GM12801 (cell line): ENCODE results near the gene MBTPS1.

Experiments used
- CTCF ChIP-seq: IDR thresholded peaks from one replicate; pipeline ENCODE4 v1.5.1; 2011; ENCODE audit warnings: control low read depth; ENCODE audit not compliant: insufficient read length; ENCODE audit errors: extremely low read depth

The MBTPS1 gene

DNA sequence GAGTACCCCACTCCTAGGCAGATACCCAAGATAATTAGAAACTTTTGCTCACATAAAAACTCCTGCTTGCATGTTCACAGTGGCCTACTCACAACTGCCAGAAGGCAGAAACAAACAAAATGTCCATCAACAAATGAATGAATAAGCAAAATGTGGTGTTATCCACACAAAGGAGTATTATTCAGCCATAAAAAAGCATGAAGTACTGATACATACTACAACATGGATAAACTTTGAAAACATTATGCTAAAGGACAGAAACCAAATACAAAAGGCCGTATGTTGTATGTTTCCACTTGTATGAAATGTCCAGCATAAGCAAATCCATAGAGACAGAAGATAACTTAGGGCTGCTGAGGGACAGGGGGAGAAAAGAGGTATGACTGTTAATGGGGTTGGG lies 26.3 kb upstream of the MBTPS1 start:
- no peak for TF ChIP-seq CTCF

GRCh38 chr16:84141143-84141670 lies 24.5 kb upstream of the MBTPS1 start:
- TF ChIP-seq CTCF: no peak

DNA sequence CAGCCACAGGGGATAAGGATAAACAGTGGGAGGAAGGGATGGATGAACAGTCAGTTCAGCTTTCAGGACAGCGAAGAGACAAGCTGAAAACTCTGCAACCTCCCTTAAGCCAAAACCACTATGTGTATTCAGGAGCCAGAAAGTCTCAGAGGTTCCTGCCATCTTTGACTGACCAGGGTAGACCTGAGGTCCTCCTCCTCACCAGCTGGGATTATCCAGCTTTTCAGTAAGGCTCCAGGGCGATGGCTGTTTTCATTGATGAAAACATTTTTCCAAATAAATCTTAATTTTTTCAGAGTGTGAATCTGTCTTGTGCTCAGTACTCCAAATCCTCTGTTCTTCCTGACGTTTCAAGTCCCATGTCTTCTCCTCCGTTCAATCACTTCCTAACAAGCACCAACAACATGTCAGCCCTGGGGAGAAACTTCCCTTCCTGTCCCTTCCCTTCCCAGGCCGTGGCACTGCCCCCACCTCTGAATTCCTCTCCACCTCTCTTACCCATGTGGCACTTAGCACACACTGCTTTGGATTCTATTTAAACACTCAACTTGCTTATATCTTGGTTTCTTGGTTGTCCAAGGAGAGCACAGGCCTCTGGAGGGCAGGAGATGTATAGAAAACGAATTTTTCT lies 23.0 kb upstream of the MBTPS1 start:
- TF ChIP-seq CTCF: no peak

DNA sequence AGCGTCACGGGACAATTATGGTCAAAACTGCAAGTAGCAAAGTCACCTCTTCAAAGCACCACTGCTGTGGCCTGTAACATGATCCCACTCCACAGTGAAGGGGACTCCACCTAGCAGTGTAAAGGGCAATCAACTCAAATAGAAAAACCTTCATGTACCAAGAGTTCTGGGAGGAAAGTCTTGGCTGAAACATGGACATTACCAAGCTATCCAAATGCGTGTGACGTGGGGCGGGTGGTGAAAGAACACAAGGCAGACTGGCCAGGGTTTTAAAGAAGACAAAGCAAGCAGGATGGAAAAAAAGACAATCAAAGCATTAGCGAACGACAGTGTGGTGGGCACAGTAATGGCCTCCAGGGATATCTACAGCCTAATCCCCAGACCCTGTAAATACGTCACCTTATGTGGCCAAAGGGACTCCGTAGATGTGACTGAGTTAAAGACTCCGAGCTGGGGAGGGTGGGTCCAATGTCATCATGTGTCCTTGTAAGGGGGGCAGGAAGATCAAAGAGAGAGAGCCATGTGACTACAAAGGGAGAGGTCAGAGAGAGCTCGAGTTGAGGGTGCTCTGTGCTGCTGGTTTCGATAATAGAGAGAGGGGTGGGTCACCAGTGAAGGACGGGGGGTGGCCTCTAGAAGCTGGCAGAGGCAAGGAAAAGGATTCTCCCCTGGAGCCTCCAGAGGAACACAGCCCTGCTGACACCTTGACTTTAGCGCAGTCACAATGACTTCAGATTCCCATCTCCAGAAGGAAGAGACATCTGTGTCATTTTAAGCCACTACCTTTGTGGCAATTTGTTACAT lies 22.3 kb upstream of the MBTPS1 start:
- TF ChIP-seq CTCF: no peak

DNA sequence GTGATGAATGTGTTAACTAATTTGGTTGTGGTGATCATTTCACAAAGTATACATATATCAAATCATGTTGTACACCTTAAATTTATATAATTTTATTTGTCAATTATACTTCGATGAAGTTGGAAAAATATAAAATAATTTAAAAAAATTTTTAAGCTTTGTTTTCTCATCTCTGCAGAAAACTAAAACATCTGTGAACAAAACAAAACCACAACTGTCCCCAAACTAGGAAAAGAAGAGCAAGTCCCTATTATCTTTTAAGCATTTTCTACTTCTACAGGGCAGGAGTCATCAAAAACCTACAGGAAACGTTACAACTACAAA lies 21.7 kb upstream of the MBTPS1 start:
- no peak for TF ChIP-seq CTCF

GRCh38 chr16:84137769-84138357 lies 21.1 kb upstream of the MBTPS1 start:
- no peak for TF ChIP-seq CTCF

GRCh38 chr16:84137287-84137686 lies 20.5 kb upstream of the MBTPS1 start:
- TF ChIP-seq CTCF: no peak
